Measurements from ENCODE around the gene CHST1.

Gene CHST1

DNA sequence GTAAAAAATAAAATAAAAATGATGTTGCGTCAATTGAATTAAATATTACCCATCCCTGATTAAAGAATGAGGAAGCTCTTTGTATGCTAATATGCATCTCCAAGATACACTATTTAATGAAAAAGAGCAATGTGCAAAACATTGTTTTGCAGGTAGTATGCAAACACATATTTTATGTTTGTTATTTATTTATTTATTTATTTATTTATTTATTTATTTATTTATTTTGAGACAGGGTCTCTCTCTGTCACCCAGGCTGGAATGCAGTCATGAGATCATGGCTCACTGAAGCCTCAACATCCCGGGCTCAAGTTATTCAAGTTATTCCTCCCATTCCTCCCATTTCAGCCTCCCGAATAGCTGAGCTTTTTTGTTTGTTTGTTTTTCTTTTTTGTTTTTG, 7.2 kb upstream of the CHST1 start:
- no peaks in the 10 kb centered on the region for H3K4me1 ChIP-seq (ENCODE audit: control insufficient read depth, insufficient read depth, low read length)
- no peaks in the 10 kb centered on the region for H3K36me3 ChIP-seq (ENCODE audit: control insufficient read depth, insufficient read depth, low read length, severe bottlenecking)
- peaks cover 46% of the 10 kb centered on the region for H3K27me3 ChIP-seq (replicated peaks; ENCODE audit: control insufficient read depth, insufficient read depth, low read length)
- no peak overlapping the region for H3K9ac ChIP-seq (ENCODE audit: low read length)
- H3K9me3 ChIP-seq (ENCODE audit: control insufficient read depth, low read length): no peaks in the 10 kb centered on the region
- no peak overlapping the region for H3K4me3 ChIP-seq (ENCODE audit: low read length)
- DNase-seq (ENCODE audit: low read depth): no peak

DNA sequence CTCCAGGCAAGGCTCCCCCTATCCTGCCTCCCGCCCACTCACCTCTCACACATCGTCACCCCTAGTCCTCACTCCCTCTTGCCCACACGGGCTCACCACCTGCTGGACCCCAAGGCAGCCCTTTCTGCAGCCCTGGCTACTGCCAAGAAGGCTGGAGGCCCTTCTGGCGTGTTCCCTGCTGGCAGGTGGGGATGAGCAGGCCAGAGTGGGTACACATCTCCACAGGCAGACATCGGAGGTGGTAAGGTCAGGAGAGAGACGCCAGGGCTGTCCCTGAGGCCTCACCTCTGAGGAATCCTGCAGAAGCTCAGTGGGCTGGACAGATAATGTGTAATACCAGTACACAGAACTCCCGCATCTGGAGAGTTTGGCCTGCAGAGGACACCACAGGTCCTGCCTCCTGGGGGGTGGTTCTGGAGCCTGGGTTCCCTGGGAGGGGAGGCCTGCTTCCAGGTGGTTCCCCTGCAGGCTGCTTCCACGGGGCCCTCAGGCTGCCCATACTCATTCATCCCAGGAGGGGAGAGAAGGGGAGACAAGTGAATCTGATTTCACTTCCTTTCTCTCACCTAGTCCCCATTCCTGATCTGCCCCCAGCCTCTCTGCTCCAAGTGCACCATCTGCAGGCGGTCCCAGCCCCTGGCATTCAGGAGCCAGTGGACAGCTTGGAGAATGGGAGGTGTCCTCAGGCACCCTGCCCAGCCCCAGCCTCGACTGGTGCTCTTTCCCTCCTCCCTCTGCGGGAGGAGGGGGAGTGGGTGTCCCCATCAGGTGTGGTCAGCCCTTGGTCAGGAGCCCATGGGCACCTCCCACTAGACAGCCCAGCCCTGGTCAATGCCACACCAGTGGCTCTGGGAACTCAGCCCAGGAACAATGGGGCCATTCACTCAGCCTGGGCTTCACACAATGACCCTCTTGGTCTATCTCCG, 6.1 kb upstream of the CHST1 start:
- Histone ChIP-seq H3K4me3 (ENCODE audit: low read length) (no peak overlapping the region), H3K36me3 (ENCODE audit: control insufficient read depth, insufficient read depth, low read length, severe bottlenecking) (no peaks in the 10 kb centered on the region), H3K9ac (ENCODE audit: low read length) (no peak overlapping the region), H3K9me3 (ENCODE audit: control insufficient read depth, low read length) (no peaks in the 10 kb centered on the region), H3K4me1 (ENCODE audit: control insufficient read depth, insufficient read depth, low read length) (no peaks in the 10 kb centered on the region), H3K27me3 (replicated peaks; ENCODE audit: control insufficient read depth, insufficient read depth, low read length) (peaks cover 46% of the 10 kb centered on the region)
- DNase-seq (ENCODE audit: low read depth): no peak

DNA sequence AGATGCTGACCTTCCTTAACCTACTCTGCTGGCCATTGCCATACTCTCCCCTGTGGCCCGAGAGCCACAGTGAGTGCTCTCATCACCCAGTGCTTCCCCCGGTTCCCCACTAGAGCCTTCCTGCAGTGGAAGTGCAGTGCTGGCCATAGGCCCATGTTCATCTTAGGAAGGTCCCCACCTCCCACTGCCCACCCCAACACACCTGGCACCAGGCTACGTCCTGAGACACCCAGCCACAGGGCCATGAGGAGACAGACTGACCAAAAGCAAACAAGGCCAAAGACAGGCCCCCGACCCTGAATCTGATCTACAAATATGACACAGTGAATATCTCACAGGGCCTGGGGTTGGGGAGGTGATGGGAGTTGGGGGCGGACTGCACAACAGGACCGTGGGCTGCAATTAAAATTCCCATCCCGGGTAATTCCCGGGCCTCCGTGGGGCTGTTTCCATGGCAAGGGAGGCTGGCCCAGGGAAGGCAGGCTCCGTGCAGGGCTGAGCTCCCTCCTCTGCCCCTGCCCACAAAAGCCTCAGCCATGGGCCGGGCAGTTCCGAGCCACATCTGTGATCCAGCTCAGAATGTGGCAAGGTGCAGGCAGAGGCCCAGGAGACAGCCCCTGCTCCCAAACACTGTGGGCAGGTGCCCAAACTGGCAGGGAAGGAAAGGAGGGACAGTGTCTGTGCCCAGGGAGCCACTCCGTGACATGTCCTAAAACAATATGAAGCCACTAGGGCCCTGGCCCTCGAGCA, 5.1 kb upstream of the CHST1 start:
- Histone ChIP-seq H3K4me3 (ENCODE audit: low read length) (no peak overlapping the region), H3K9me3 (ENCODE audit: control insufficient read depth, low read length) (no peaks in the 10 kb centered on the region), H3K4me1 (ENCODE audit: control insufficient read depth, insufficient read depth, low read length) (peaks cover 5% of the 10 kb centered on the region), H3K27me3 (replicated peaks; ENCODE audit: control insufficient read depth, insufficient read depth, low read length) (peaks cover 46% of the 10 kb centered on the region), H3K36me3 (ENCODE audit: control insufficient read depth, insufficient read depth, low read length, severe bottlenecking) (no peaks in the 10 kb centered on the region), H3K9ac (ENCODE audit: low read length) (no peak overlapping the region)
- no peak for DNase-seq (ENCODE audit: low read depth)

DNA sequence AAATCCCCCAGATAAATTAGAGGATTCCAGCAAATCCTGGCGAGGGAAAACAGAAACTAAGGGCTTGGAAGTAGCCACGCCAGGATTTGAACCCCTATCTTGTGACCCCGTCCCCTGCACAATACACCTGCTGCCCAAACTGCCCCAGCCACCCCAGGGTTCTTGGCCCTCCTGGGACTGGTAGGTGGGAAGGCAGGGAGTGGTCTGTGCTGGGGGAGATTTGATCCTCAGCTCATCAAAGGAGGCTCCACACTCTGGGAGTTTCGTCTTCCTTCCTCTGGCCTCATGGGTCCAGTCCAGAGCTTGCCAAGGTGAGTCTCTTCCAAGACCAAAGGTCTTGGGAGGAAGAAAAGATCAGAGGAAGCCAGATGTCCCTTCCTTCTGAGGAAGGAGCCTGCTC, 4.5 kb upstream of the CHST1 start:
- DNase-seq (ENCODE audit: low read depth): no peak
- no peaks in the 10 kb centered on the region for H3K36me3 ChIP-seq (ENCODE audit: control insufficient read depth, insufficient read depth, low read length, severe bottlenecking)
- no peaks in the 10 kb centered on the region for H3K9me3 ChIP-seq (ENCODE audit: control insufficient read depth, low read length)
- H3K4me3 ChIP-seq (ENCODE audit: low read length): no peak overlapping the region
- peaks cover 46% of the 10 kb centered on the region for H3K27me3 ChIP-seq (replicated peaks; ENCODE audit: control insufficient read depth, insufficient read depth, low read length)
- H3K9ac ChIP-seq (ENCODE audit: low read length): no peak overlapping the region
- H3K4me1 ChIP-seq (ENCODE audit: control insufficient read depth, insufficient read depth, low read length): peaks cover 5% of the 10 kb centered on the region

DNA sequence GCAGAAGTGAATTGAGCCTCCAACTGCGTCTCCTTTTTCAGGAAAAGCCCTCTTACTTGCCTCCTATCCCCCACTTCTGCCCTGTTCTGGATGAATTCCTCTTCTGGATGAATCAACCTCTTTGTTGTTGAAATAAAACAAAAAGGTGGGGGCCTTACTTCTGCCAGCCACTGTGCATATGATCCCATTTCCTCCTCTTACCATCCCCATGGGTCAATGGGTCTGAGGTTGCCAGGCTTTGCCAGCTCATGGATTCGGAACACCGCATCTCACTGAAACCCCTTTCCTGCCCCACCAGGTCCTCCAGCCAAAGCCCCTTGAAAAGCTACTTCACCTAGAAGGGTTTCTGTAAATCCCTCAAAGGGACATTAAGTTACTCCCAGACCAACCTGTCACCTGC, 3.7 kb upstream of the CHST1 start:
- no peak for DNase-seq (ENCODE audit: low read depth)

DNA sequence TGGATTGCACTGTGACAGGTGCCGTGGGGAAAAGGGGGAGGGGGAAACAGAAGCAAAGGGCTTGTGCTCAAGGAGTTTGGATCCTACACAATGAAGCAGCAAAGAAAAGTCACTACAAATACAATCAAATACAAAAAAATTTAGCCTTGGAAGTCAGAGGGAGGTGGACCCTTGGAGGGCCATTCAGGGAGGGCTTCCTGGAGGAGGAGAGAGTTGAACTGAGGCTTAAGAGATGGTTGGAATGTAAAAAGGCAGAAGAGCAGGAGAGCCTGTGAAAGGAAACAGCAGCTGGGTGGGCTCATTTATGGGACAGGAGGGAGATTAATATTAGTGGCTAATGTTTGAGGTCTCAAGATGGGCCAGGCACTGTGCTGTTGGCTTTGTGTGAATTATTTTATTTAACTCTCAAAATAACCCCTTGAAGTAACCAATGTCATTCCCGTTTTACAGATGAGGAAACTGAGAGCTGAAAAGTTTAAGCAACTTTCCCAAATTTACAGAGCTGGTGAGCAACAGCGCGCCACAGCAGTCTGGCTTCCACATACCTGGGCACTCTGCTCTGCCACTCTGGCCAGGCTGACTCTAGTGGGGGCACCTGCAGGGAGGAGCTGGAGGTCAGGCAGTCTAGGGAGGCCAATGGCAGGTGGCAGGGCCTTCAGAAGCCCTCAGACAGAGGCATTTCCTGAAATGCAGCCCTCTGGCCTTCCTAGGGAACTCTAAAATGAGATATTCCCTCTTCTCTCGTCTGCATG, 2.7 kb upstream of the CHST1 start:
- H3K27me3 ChIP-seq (replicated peaks; ENCODE audit: control insufficient read depth, insufficient read depth, low read length): peaks cover 43% of the 10 kb centered on the region
- no peak for DNase-seq (ENCODE audit: low read depth)
- H3K36me3 ChIP-seq (ENCODE audit: control insufficient read depth, insufficient read depth, low read length, severe bottlenecking): no peaks in the 10 kb centered on the region
- peaks cover 11% of the 10 kb centered on the region for H3K4me1 ChIP-seq (ENCODE audit: control insufficient read depth, insufficient read depth, low read length)
- no peak overlapping the region for H3K9ac ChIP-seq (ENCODE audit: low read length)
- no peaks in the 10 kb centered on the region for H3K9me3 ChIP-seq (ENCODE audit: control insufficient read depth, low read length)
- no peak overlapping the region for H3K4me3 ChIP-seq (ENCODE audit: low read length)

More for the DNA sequence above, 3.7 kb upstream of the CHST1 start:
- Histone ChIP-seq H3K9ac (ENCODE audit: low read length) (no peak overlapping the region), H3K9me3 (ENCODE audit: control insufficient read depth, low read length) (no peaks in the 10 kb centered on the region), H3K4me3 (ENCODE audit: low read length) (no peak overlapping the region), H3K27me3 (replicated peaks; ENCODE audit: control insufficient read depth, insufficient read depth, low read length) (peaks cover 46% of the 10 kb centered on the region), H3K36me3 (ENCODE audit: control insufficient read depth, insufficient read depth, low read length, severe bottlenecking) (no peaks in the 10 kb centered on the region), H3K4me1 (ENCODE audit: control insufficient read depth, insufficient read depth, low read length) (peaks cover 8% of the 10 kb centered on the region)

DNA sequence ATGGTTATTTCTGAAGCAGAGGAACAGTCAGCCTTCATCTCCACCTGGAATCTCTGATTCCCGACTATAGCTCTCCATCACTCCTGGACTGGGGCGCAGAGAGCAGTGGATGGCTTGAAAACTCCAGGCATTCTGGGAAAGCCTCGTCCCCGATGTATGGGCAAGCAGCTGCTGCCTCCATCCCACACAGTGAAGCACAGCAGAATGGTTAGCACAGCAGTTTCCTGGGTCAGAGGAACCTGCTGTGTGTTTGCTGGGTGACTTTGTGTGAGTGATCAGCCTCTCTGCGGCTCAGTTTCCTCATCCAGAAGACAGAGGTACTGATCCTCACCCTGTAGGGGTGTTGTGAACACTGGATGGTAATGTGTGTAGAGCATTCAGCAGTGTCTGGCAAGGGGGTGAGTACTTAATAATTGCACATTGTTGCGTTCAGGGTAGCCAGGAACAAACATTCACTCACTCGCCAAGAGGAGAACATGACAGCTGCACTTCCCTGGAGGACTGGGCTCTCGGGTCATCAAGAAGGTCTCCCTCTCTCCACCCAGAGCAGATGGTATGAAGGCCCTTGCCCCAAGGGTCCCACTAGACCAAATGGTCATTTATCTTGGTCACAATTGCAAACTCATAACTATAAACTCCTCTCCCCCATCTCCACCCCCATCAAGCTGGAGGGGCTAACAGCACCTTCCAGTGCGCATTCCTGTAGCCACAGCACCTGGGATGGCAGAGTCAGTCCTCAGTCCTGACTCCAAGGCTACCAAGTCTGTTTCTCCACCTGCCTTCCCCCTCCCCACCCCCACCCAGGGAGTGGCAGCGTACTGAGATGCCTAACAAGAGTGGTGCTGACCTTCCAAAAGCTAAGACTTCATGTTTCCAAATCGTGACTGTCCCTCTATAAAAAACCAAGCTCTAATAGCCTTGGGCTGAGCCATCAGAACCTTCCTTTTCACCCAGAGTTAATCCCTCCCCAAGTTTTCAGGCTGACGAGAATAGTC, 1.5 kb upstream of the CHST1 start:
- peaks cover 44% of the 10 kb centered on the region for H3K27me3 ChIP-seq (replicated peaks; ENCODE audit: control insufficient read depth, insufficient read depth, low read length)
- no peaks in the 10 kb centered on the region for H3K9me3 ChIP-seq (ENCODE audit: control insufficient read depth, low read length)
- H3K9ac ChIP-seq (ENCODE audit: low read length): no peak overlapping the region
- no peak overlapping the region for H3K4me3 ChIP-seq (ENCODE audit: low read length)
- H3K4me1 ChIP-seq (ENCODE audit: control insufficient read depth, insufficient read depth, low read length): peaks cover 19% of the 10 kb centered on the region
- DNase-seq (ENCODE audit: low read depth): peak; percentile 3
- no peaks in the 10 kb centered on the region for H3K36me3 ChIP-seq (ENCODE audit: control insufficient read depth, insufficient read depth, low read length, severe bottlenecking)

DNA sequence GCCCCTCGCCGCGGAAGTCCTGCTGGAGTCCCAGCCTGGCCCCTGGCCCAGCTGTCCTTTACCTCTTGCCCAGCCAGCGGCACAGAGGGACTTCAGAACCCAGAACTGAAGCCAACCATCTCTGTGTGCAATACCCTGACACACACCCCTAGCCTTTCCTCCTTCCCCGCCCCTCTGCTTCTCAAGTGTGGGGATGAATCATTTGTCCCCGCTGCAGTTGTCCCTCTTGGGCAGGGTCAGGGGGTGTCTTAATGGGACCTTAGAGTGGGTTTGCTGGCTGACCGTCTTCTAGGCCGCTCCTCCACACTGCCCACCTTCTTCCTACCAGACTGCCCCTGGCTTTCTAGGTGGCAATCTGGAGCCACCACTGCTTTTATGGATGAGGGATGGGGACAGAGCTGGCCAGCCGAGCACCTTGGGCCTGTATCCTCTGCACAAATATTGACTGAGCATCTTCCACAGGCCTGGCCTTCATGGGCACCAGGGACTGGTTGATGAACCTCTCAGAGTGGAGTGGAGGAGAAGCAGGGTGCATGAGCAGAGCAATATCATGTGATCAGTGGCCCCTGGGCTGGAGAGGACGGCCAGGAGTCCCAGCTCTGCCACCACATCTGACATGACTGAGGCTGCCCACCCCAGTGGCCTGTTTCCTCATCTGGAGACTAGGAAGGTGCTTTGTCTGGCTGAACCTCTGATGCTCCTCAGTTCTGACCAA, 668 bp upstream of the CHST1 start:
- Histone ChIP-seq H3K27me3 (replicated peaks; ENCODE audit: control insufficient read depth, insufficient read depth, low read length) (peaks cover 44% of the 10 kb centered on the region), H3K9ac (ENCODE audit: low read length) (no peak overlapping the region), H3K4me1 (ENCODE audit: control insufficient read depth, insufficient read depth, low read length) (peaks cover 19% of the 10 kb centered on the region), H3K36me3 (ENCODE audit: control insufficient read depth, insufficient read depth, low read length, severe bottlenecking) (no peaks in the 10 kb centered on the region), H3K4me3 (ENCODE audit: low read length) (peak overlapping the region; percentile 69), H3K9me3 (ENCODE audit: control insufficient read depth, low read length) (no peaks in the 10 kb centered on the region)
- peak; percentile 32 for DNase-seq (ENCODE audit: low read depth)

DNA sequence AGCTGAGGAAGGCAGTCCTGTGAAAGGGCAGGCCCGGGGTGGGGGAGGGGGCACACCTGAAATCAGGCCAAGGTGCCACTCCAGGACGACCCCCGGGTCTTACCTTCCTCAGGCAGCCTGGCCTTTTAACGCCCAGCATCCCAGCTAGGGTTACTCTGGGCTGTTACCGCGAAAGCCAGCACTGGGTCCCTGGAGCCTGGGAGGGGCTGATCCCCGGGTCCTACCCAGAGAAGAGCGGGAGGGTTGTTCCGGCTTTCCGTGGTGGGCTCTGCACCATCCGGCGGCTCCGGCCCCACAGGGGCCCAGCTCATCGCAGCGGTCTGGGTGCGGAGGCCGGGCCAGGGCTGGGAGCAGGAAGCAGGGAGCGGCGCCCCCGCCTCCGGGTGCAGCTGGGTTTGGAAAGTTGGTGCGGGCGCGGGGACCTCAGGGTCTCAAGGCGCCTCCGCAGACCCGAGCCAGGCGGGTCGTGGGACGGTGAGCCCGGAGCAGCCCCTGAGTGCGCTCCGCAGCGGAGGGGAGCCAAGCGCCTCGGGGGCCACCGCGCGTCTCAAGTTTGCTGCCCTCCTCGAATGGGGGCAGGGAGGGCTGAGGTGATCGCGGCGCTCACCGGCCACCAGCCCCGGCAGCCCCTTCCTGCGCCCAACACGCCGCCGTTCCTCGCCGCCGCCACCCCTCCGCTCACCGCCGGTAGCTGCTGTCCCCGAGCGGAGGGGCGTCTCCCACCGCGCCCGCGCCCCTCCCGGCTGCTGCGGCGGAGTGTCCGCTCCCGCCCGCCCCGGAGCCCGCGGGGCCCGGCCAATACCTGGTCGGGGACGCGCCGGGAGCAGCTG, 831 bp downstream of the CHST1 start:
- Histone ChIP-seq H3K9ac (ENCODE audit: low read length) (peak overlapping the region; percentile 51), H3K4me3 (ENCODE audit: low read length) (peak overlapping the region; percentile 74), H3K36me3 (ENCODE audit: control insufficient read depth, insufficient read depth, low read length, severe bottlenecking) (no peaks in the 10 kb centered on the region), H3K27me3 (replicated peaks; ENCODE audit: control insufficient read depth, insufficient read depth, low read length) (peaks cover 48% of the 10 kb centered on the region), H3K4me1 (ENCODE audit: control insufficient read depth, insufficient read depth, low read length) (peaks cover 19% of the 10 kb centered on the region), H3K9me3 (ENCODE audit: control insufficient read depth, low read length) (no peaks in the 10 kb centered on the region)
- peak; percentile 39 for DNase-seq (ENCODE audit: low read depth)

All from adipocyte (in vitro differentiated cells).